Endothelial cell of umbilical vein (primary cell): ENCODE results near the gene ANO9. TPM values are rescaled to one million over a fixed set of nuclear protein-coding genes. Genes with fewer than 3 reads are reported as not detected.

Experiments used
- BruUV-seq: library from RNA; stranded (reverse); fragments of 400-500 nt; replicated peaks from 2 replicates; lab custom pipeline; 2021; lab: Mats Ljungman, UMichigan
- CTCF ChIA-PET: fragments of 300-600, 350-600 bp; sonication (Branson Sonifier 250); formaldehyde crosslinking; loops from one replicate; lab custom pipeline; 2021; ENCODE audit warnings: antibody characterized with exemption, inconsistent platforms; lab: Charles Lee
- POLR2A ChIA-PET: fragments of 300-600, 350-600 bp; sonication (Branson Sonifier 250); formaldehyde crosslinking; loops from one replicate; lab custom pipeline; 2021; ENCODE audit warnings: antibody characterized with exemption, inconsistent platforms; lab: Charles Lee
- DNase-seq: peaks from one replicate; pipeline ENCODE4 v3.0.0-alpha.2; 2011; ENCODE audit warnings: low read depth, low spot score
- FAIRE-seq: peaks from 2 replicates; lab custom pipeline; 2011; peaks lifted over from hg19 to GRCh38; lab: Jason Lieb, UNC
- H2AFZ ChIP-seq: 2 replicates; pipeline ENCODE4 v1.6.0; 2012; ENCODE audit warnings: low read depth, low read length, control low read depth, inconsistent platforms
- H3K27ac ChIP-seq: 2 replicates; pipeline ENCODE4 v1.5.1; 2011; ENCODE audit warnings: low read depth, mild to moderate bottlenecking, control low read depth, low read length, moderate library complexity; ENCODE audit not compliant: insufficient read depth
- H3K27me3 ChIP-seq, 2 experiments: 2 replicates each; pipeline versions ENCODE4 v1.6.0 to v1.6.1; 2011; ENCODE audit warnings: low read length in 2 of 2, mixed read lengths in 1 of 2; ENCODE audit not compliant: control insufficient read depth in 2 of 2, insufficient read depth in 2 of 2
- H3K36me3 ChIP-seq, 2 experiments: 2 replicates in 1 of 2; 3 replicates in 1 of 2; pipeline ENCODE4 v1.5.1; 2011; ENCODE audit warnings: low read length in 2 of 2, mild to moderate bottlenecking in 1 of 2, moderate library complexity in 1 of 2; ENCODE audit not compliant: control insufficient read depth in 2 of 2, insufficient read depth in 2 of 2; ENCODE audit errors: extremely low read depth in 1 of 2
- H3K4me1 ChIP-seq: 3 replicates; pipeline ENCODE4 v1.5.1; 2011; ENCODE audit warnings: mild to moderate bottlenecking, low read length; ENCODE audit not compliant: control insufficient read depth, insufficient read depth; ENCODE audit errors: extremely low read depth
- H3K4me2 ChIP-seq: 2 replicates; pipeline ENCODE4 v1.6.1; 2011; ENCODE audit warnings: low read length, control low read depth, mixed read lengths; ENCODE audit not compliant: insufficient read depth
- H3K4me3 ChIP-seq, 3 experiments: fragments of 200-600 bp in 1 of 3; sonication (generic), shearing (Covaris generic) in 1 of 3; replicated peaks in 1 of 3; 2 replicates each; pipeline ENCODE4 v1.5.1; 2011 to 2016; ENCODE audit warnings: control low read depth in 3 of 3, low read length in 3 of 3, mild to moderate bottlenecking in 2 of 3, inconsistent platforms in 1 of 3, low read depth in 1 of 3, moderate library complexity in 1 of 3; ENCODE audit not compliant: insufficient read depth in 1 of 3
- H3K79me2 ChIP-seq: 2 replicates; pipeline ENCODE4 v1.6.0; 2012; ENCODE audit warnings: low read length, inconsistent platforms; ENCODE audit not compliant: control insufficient read depth, insufficient read depth
- H3K9ac ChIP-seq: replicated peaks from 2 replicates; pipeline ENCODE3; 2011; ENCODE audit warnings: low read length, control low read depth; ENCODE audit not compliant: insufficient read depth; ENCODE audit errors: extremely low read depth
- H3K9me1 ChIP-seq: replicated peaks from 3 replicates; pipeline ENCODE4 v1.6.0; 2011; ENCODE audit warnings: mild to moderate bottlenecking, low read length; ENCODE audit not compliant: control insufficient read depth, insufficient read depth; ENCODE audit errors: extremely low read depth
- H3K9me3 ChIP-seq: replicated peaks from 2 replicates; pipeline ENCODE4 v1.5.1; 2012; ENCODE audit warnings: low read length, inconsistent platforms; ENCODE audit not compliant: control insufficient read depth, insufficient read depth
- H4K20me1 ChIP-seq: replicated peaks from 2 replicates; pipeline ENCODE3; 2011; ENCODE audit warnings: mild to moderate bottlenecking, low read length; ENCODE audit not compliant: control insufficient read depth, insufficient read depth; ENCODE audit errors: extremely low read depth
- EZH2 ChIP-seq: IDR thresholded peaks from 2 replicates; pipeline ENCODE4 v1.6.1; 2012; ENCODE audit warnings: borderline replicate concordance, low read depth, mild to moderate bottlenecking, moderate library complexity, low read length, inconsistent platforms; ENCODE audit not compliant: severe bottlenecking
- FOS ChIP-seq: IDR thresholded peaks from 2 replicates; pipeline ENCODE4 v1.6.1; 2011; ENCODE audit warnings: mild to moderate bottlenecking, low read length, moderate library complexity, borderline replicate concordance; ENCODE audit not compliant: insufficient read depth
- GATA2 ChIP-seq: IDR thresholded peaks from 2 replicates; pipeline ENCODE4 v1.7.0; 2011; ENCODE audit warnings: low read depth, mild to moderate bottlenecking, moderate library complexity, mixed read lengths, low read length; ENCODE audit not compliant: insufficient read length, insufficient read depth
- JUN ChIP-seq: IDR thresholded peaks from 2 replicates; pipeline ENCODE4 v1.6.1; 2011; ENCODE audit warnings: borderline replicate concordance, low read depth; ENCODE audit not compliant: insufficient read length, insufficient read depth
- MYC ChIP-seq: IDR thresholded peaks from one replicate; pipeline ENCODE4 v1.6.1; 2011; ENCODE audit warnings: mild to moderate bottlenecking, low read depth, low read length
- POLR2A ChIP-seq: IDR thresholded peaks from 2 replicates; pipeline ENCODE4 v1.6.1; 2012; ENCODE audit warnings: low read depth, mild to moderate bottlenecking, control low read depth, low read length
- POLR2AphosphoS5 ChIP-seq: IDR thresholded peaks from 2 replicates; pipeline ENCODE4 v1.6.1; 2012; ENCODE audit warnings: low read depth, mild to moderate bottlenecking, control low read depth, low read length, moderate library complexity; ENCODE audit not compliant: insufficient read depth
- dilution Hi-C: fragments of 300-500 bp; cut with MboI; formaldehyde crosslinking; loops from one replicate; pipeline ENCODE4 v1.15.0; 2019; ENCODE audit warnings: low sequenced_read_pairs; ENCODE audit not compliant: extremely low pct_ligation_motif_present
- intact Hi-C: fragments of 100-400 bp; cut with micrococcal nuclease; formaldehyde crosslinking; loops from one replicate; pipeline ENCODE4 v1.10.0; 2022
- polyA plus RNA-seq, 4 experiments: library from polyadenylated mRNA; depleted of rRNA in 3 of 4; stranded (reverse) in 3 of 4; unstranded in 1 of 4; fragments of >200 nt; gene quantifications; 2 replicates each; pipeline versions ENCODE4 v1.2.1 to v1.2.3, GENCODE V29; 2011 to 2012; ENCODE audit warnings: missing spikeins in 1 of 4
- total RNA-seq: library from RNA; stranded (reverse); gene quantifications from 2 replicates; pipeline ENCODE4 v1.2.3, GENCODE V29; 2021
- TF ChIP-seq, protein P1 (sequence below): IDR thresholded peaks from 2 replicates; pipeline ENCODE4 v1.6.1; 2011; ENCODE audit not compliant: insufficient read depth, insufficient read length
- TF ChIP-seq, protein P2 (sequence below), 2 donors: IDR thresholded peaks; 1 replicate in 1 of 2; 2 replicates in 1 of 2; pipeline ENCODE4 v1.5.1; 2011; ENCODE audit warnings: low read length in 2 of 2, mild to moderate bottlenecking in 2 of 2, moderate library complexity in 2 of 2, control low read depth in 1 of 2, inconsistent platforms in 1 of 2, low read depth in 1 of 2; ENCODE audit not compliant: insufficient read depth in 1 of 2; ENCODE audit errors: extremely low read depth in 1 of 2

Gene ANO9
- total and polyA plus RNA-seq, 2 donors (not counting 3 experiments of a cell fraction or from before 2014, with no cell fraction given), result 0.23 TPM; not detected in 1

DNA sequence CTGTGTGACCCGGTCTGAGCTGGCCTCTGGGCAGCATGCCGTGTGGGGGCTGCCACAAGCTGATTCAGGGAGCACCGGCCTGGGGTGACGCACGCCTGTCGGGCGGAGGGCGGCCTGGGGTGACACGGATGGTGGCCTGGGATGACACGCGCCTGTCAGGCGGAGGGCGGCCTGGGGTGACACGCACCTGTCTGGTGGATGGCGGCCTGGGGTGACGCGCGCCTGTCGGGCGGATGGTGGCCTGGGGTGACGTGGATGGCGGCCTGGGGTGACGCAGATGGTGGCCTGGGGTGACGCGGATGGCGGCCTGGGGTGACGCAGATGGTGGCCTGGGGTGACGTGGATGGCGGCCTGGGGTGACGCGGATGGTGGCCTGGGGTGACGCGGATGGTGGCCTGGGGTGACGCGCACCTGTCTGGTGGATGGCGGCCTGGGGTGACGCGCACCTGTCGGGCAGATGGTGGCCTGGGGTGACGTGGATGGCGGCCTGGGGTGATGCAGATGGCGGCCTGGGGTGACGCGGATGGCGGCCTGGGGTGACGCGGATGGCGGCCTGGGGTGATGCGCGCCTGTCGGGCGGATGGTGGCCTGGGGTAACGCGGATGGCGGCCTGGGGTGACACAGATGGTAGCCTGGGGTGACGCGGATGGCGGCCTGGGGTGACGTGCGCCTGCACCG, 29.8 kb upstream of the ANO9 start:
- no TSS peak for BruUV-seq
- Histone ChIP-seq H3K9ac (no peak overlapping the region), H3K4me2 (no peak overlapping the region), H4K20me1 (no peaks in the 10 kb centered on the region), H3K4me1 (peaks cover 10% of the 10 kb centered on the region), H2AFZ (no peak overlapping the region), H3K27me3 (no peaks in the 10 kb centered on the region), H3K36me3 (no peaks in the 10 kb centered on the region), H3K4me3 (no peak overlapping the region), H3K79me2 (peaks cover 32% of the 10 kb centered on the region), H3K9me3 (no peaks in the 10 kb centered on the region), H3K9me1 (no peaks in the 10 kb centered on the region), H3K27ac (no peak overlapping the region)
- TF ChIP-seq GATA2 (no peak), MYC (no peak), POLR2AphosphoS5 (no peak), FOS (no peak), POLR2A (no peak), EZH2 (no peak), JUN (no peak)
- TF ChIP-seq, protein P1, sequence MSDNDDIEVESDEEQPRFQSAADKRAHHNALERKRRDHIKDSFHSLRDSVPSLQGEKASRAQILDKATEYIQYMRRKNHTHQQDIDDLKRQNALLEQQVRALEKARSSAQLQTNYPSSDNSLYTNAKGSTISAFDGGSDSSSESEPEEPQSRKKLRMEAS, result no peak
- TF ChIP-seq, protein P2, sequence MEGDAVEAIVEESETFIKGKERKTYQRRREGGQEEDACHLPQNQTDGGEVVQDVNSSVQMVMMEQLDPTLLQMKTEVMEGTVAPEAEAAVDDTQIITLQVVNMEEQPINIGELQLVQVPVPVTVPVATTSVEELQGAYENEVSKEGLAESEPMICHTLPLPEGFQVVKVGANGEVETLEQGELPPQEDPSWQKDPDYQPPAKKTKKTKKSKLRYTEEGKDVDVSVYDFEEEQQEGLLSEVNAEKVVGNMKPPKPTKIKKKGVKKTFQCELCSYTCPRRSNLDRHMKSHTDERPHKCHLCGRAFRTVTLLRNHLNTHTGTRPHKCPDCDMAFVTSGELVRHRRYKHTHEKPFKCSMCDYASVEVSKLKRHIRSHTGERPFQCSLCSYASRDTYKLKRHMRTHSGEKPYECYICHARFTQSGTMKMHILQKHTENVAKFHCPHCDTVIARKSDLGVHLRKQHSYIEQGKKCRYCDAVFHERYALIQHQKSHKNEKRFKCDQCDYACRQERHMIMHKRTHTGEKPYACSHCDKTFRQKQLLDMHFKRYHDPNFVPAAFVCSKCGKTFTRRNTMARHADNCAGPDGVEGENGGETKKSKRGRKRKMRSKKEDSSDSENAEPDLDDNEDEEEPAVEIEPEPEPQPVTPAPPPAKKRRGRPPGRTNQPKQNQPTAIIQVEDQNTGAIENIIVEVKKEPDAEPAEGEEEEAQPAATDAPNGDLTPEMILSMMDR (IDR thresholded peaks at IDR 0.05; ENCODE audit: extremely low read depth in 1 of 2, insufficient read depth in 1 of 2, low read depth in 1 of 2, low read length in 2 of 2), result no peak
- FAIRE-seq (no peak), DNase-seq (no peak)
- intact Hi-C loops (no loop called here), dilution Hi-C loops (no loop called here)
- CTCF ChIA-PET, result no interaction called here
- POLR2A ChIA-PET, result no interaction called here
